Loucy (cell line): ENCODE data around the gene RUNX2.

Experiments
- H2AFZ ChIP-seq: fragments of 200-600 bp; sonication (generic); 2 replicates; pipeline ENCODE4 v1.6.0; 2016; ENCODE audit warnings: antibody characterized with exemption, mild to moderate bottlenecking, low read length, moderate library complexity
- H3F3A ChIP-seq: fragments of 200-600 bp; 2 replicates; pipeline ENCODE4 v1.6.0; 2016; ENCODE audit warnings: antibody characterized with exemption, low read depth, mild to moderate bottlenecking
- H3K27me3 ChIP-seq: fragments of 200-600 bp; sonication (generic); 2 replicates; pipeline ENCODE4 v1.6.1; 2014; ENCODE audit warnings: low read length, mild to moderate bottlenecking; ENCODE audit not compliant: insufficient read depth, poor library complexity, severe bottlenecking
- H3K36me3 ChIP-seq: fragments of 200-600 bp; sonication (generic); 2 replicates; pipeline ENCODE4 v1.6.1; 2016; ENCODE audit warnings: low read length; ENCODE audit not compliant: insufficient read depth
- H3K4me1 ChIP-seq: fragments of 200-600 bp; sonication (generic); 2 replicates; pipeline ENCODE4 v1.5.1; 2014; ENCODE audit warnings: low read length, mild to moderate bottlenecking; ENCODE audit not compliant: insufficient read depth, poor library complexity, severe bottlenecking
- H3K4me2 ChIP-seq: fragments of 200-600 bp; sonication (generic); 2 replicates; pipeline ENCODE4 v1.6.0; 2014; ENCODE audit warnings: antibody characterized with exemption, low read length, low read depth, mild to moderate bottlenecking; ENCODE audit not compliant: poor library complexity, severe bottlenecking
- H3K4me3 ChIP-seq: fragments of 200-600 bp; sonication (generic); 2 replicates; pipeline ENCODE4 v1.5.1; 2014; ENCODE audit warnings: low read length, mild to moderate bottlenecking, mixed read lengths; ENCODE audit not compliant: poor library complexity, severe bottlenecking
- H3K79me2 ChIP-seq: fragments of 200-600 bp; sonication (generic); 2 replicates; pipeline ENCODE4 v1.6.1; 2014; ENCODE audit warnings: low read length; ENCODE audit not compliant: insufficient read depth
- H3K9ac ChIP-seq: fragments of 200-600 bp; sonication (generic); 2 replicates; pipeline ENCODE4 v1.6.0; 2014; ENCODE audit warnings: mild to moderate bottlenecking, low read depth, low read length, moderate library complexity; ENCODE audit not compliant: poor library complexity, severe bottlenecking
- H3K9me2 ChIP-seq: fragments of 200-600 bp; sonication (generic); replicated peaks from 2 replicates; pipeline ENCODE4 v1.6.1; 2016; ENCODE audit warnings: low read depth, low read length, mixed read lengths
- H3K9me3 ChIP-seq: fragments of 200-600 bp; sonication (generic); 2 replicates; pipeline ENCODE4 v1.6.1; 2014; ENCODE audit warnings: mild to moderate bottlenecking, antibody characterized with exemption, low read length, low read depth; ENCODE audit not compliant: insufficient read depth
- H4K20me1 ChIP-seq: fragments of 200-600 bp; sonication (generic); 2 replicates; pipeline ENCODE4 v1.6.0; 2014; ENCODE audit warnings: antibody characterized with exemption, low read length, mild to moderate bottlenecking; ENCODE audit not compliant: insufficient read depth, poor library complexity, severe bottlenecking
- CTCF ChIP-seq: fragments of 200-600 bp; sonication (generic); conservative IDR thresholded peaks from 2 replicates; pipeline ENCODE4 v1.5.1; 2014; ENCODE audit warnings: mild to moderate bottlenecking, antibody characterized with exemption, low read length
- EZH2phosphoT487 ChIP-seq: fragments of 200-600 bp; IDR thresholded peaks from 2 replicates; pipeline ENCODE4 v1.6.1; 2018; ENCODE audit warnings: antibody characterized with exemption, mild to moderate bottlenecking, moderate library complexity, borderline replicate concordance

RUNX2 gene

GRCh38 chr6:45571159-45571558 lies 243.0 kb downstream of the RUNX2 start:
- no peak overlapping the region for H3K4me3 ChIP-seq
- H4K20me1 ChIP-seq: no peaks in the 10 kb centered on the region
- H3K79me2 ChIP-seq: no peaks in the 10 kb centered on the region
- H3K36me3 ChIP-seq: no peaks in the 10 kb centered on the region
- H3K9me3 ChIP-seq: no peaks in the 10 kb centered on the region
- H3K4me2 ChIP-seq: no peak overlapping the region
- H2AFZ ChIP-seq: no peak overlapping the region
- TF ChIP-seq EZH2phosphoT487 (no peak), CTCF (no peak)
- H3F3A ChIP-seq: no peaks in the 10 kb centered on the region
- peaks cover 7% of the 10 kb centered on the region for H3K4me1 ChIP-seq
- no peak overlapping the region for H3K9ac ChIP-seq
- no peaks in the 10 kb centered on the region for H3K9me2 ChIP-seq
- H3K27me3 ChIP-seq: no peaks in the 10 kb centered on the region

- TF ChIP-seq CTCF: no peak
- TF ChIP-seq EZH2phosphoT487: no peak
- no peak overlapping the region for H3K4me3 ChIP-seq
- no peaks in the 10 kb centered on the region for H3K79me2 ChIP-seq
- H3K4me2 ChIP-seq: no peak overlapping the region
- no peaks in the 10 kb centered on the region for H3F3A ChIP-seq
- no peaks in the 10 kb centered on the region for H3K36me3 ChIP-seq
- peaks cover 10% of the 10 kb centered on the region for H3K4me1 ChIP-seq
- no peak overlapping the region for H2AFZ ChIP-seq
- H3K27me3 ChIP-seq: no peaks in the 10 kb centered on the region
- H3K9me2 ChIP-seq: no peaks in the 10 kb centered on the region
- no peaks in the 10 kb centered on the region for H3K9me3 ChIP-seq
- no peaks in the 10 kb centered on the region for H4K20me1 ChIP-seq
- H3K9ac ChIP-seq: no peak overlapping the region
Observed at GRCh38 chr6:45572833-45573232, 244.7 kb downstream of the RUNX2 start.

- H2AFZ ChIP-seq: no peak overlapping the region
- H3F3A ChIP-seq: no peaks in the 10 kb centered on the region
- H4K20me1 ChIP-seq: no peaks in the 10 kb centered on the region
- H3K36me3 ChIP-seq: no peaks in the 10 kb centered on the region
- no peaks in the 10 kb centered on the region for H3K9me3 ChIP-seq
- peaks cover 16% of the 10 kb centered on the region for H3K4me1 ChIP-seq
- no peaks in the 10 kb centered on the region for H3K79me2 ChIP-seq
- no peak overlapping the region for H3K4me3 ChIP-seq
- no peak for TF ChIP-seq CTCF
- no peak for TF ChIP-seq EZH2phosphoT487
- H3K9me2 ChIP-seq: no peaks in the 10 kb centered on the region
- H3K9ac ChIP-seq: no peak overlapping the region
- no peaks in the 10 kb centered on the region for H3K27me3 ChIP-seq
- H3K4me2 ChIP-seq: no peak overlapping the region
Observed at GRCh38 chr6:45574014-45574461, 245.9 kb downstream of the RUNX2 start.
